Measurements from ENCODE around the gene FLT3.

The FLT3 gene

DNA sequence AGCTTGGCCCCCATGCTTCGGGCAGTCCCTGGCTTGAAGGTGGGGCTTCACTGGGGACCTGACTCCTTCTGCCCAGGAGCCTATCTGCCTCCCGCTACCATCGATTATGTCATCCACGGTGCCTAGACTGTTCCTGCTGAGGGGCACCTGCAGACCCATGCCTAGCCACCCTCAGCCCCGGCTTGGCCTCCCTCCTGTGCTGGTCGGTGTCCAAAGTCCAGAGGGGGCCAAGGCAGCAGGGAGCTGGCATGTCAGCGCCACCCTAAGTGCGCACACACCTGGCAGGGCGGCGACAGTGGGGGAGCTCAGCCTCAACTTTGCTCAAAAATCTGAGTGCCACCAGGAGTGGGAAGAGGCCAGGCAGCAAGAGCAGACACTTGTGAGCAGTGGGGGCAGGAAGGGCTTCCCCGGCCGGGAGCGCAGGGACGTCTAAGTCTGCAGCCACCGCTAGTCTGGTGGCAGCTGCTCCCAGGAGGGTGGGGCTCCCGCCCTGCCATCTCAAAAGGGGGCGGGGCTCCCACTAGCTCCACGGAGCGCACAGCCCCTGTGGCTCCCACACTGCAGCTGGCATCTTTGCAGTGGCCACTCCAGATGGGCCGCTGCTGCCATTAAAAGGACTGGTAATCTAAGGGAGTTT, 98.4 kb downstream of the FLT3 start:
- no peak for DNase-seq (ENCODE audit: low spot score)

DNA sequence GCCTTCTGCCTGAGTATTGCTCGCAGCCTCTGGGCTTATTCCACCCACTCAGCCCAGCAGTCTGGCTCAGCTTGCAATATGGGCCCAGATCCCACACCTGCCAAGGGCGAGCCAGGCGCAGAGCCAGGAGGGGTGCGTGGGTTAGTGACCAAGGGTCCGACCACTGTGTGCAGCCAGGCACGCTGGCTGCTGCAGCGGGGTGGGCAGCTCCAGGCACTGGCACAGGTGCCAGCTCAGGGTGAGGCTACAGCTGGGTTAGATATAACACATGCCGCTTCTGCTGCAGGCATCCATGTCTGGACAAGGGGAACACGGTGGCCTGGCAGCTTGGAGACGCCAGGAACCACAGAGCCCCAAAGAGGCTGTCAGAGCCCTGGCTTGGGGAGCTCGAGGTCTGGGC, 99.3 kb downstream of the FLT3 start:
- no peak for DNase-seq (ENCODE audit: low spot score)

DNA sequence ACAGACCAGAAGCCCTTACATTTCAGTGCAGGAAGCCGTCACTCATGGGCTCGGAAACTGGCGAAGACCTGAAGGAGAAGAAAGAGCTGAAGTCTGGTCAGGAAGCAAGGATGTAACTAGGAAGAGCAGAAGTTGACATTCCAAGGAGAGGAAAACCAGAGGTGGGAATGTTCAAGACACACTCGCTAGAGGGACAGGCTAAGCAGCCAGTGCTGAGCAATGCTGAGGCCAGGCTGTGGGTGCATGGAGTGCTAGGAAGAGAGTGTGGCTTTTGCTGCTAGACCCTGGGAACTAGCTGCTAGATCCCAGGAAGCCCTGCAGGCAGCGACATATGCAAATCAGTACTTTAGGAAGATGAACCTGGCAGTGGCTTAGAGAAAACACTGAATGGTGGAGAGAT, 99.8 kb downstream of the FLT3 start:
- peak; percentile 42 for DNase-seq (ENCODE audit: low spot score)

GRCh38 chr13:27997904-27998522, 102.4 kb downstream of the FLT3 start:
- DNase-seq (ENCODE audit: low spot score), result peak; percentile 56

DNA sequence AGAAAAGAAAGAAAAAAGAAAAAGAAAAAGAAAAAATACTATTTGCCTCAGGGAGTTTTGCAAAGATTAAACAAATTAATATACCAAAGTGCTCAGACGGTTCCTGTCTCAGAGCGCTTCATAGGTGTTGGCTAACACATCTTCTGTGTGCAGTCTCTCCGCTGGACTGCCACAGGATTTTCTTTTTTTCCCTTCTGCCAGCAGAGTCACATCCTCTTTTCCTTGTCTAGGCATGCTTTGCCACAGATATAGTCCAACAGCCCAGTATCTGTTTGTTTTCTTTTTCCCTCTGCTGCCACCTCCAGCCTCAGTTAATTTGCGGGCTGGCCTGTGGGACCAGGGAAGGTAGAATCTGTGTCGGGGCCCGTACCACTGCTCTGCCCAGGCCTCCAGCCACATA, 108.5 kb downstream of the FLT3 start:
- DNase-seq (ENCODE audit: low spot score), result no peak

GRCh38 chr13:27988520-27988919, 111.9 kb downstream of the FLT3 start, which contains the start of gene URAD:
TSS of gene URAD (minus strand) at chr13:27988693. CDS start at chr13:27988637, 56 bp downstream.
- DNase-seq (ENCODE audit: low spot score), result no peak

GRCh38 chr13:27985600-27985999, 114.8 kb downstream of the FLT3 start:
- DNase-seq (ENCODE audit: low spot score), result no peak

- DNase-seq (ENCODE audit: low spot score), result no peak
Measured at GRCh38 chr13:27982361-27982760, 118.0 kb downstream of the FLT3 start.

- DNase-seq (ENCODE audit: low spot score), result no peak
Measured at GRCh38 chr13:27981006-27981708, 119.2 kb downstream of the FLT3 start.

DNA sequence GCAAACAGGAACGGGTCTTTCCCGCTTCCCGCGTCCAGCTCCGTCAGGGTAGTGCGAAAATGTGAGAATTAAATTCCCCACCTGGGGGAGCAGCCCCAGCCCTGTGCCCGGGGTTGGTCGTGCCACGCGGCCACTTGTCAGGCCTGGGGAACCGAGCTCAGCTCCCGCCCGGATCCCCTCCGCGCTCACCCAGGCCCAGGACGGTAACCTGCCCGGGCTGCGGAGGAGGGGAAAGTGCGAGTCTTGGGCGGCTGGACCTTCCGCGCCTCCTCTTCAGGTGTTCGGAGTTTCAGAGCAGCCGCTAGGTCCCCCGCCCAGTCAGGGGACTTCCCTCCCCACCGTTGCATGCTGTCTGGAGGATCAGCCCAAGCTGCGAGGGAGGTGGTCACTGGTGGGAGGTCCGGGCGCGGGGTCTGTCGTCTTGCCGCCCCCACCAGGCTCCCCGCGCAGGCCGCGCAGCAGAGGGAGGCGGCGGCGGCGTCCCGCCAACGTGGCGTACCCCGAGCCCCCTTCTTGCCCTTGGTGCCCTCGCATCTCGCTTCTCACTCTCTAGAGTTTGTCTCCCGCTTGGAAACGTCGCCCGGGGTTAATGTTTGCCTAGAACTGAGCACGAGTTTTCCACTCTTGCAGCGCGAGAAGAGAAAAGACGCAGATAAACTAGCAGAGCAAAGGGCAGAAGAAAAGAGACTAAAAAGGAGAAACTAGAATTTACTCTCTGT, 119.9 kb downstream of the FLT3 start:
- DNase-seq (ENCODE audit: low spot score), result no peak

DNA sequence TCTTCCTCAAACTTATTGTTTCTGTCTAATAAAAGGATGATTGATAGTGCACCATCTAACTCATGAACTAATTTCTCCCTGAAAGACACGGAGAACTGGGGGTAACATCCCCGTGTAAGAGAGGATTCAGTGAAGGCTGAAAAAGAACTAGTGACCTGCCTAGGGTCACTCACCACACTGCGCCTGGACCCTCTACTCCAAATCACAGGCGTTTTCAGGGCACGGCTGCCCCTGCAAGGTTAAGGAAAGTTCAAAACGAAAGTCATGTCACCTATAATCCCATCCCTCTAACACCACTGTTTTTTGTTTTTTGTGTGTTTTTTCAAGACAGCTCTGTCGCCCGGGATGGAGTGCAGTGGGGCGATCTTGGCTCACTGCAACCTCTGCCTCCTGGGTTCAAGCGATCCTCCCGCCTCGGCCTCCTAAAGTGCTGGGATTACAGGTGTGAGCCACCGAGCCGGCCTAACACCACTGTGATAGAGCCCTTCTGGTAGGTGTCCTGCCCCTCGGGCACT, 120.6 kb downstream of the FLT3 start:
- no peak for DNase-seq (ENCODE audit: low spot score)

DNA sequence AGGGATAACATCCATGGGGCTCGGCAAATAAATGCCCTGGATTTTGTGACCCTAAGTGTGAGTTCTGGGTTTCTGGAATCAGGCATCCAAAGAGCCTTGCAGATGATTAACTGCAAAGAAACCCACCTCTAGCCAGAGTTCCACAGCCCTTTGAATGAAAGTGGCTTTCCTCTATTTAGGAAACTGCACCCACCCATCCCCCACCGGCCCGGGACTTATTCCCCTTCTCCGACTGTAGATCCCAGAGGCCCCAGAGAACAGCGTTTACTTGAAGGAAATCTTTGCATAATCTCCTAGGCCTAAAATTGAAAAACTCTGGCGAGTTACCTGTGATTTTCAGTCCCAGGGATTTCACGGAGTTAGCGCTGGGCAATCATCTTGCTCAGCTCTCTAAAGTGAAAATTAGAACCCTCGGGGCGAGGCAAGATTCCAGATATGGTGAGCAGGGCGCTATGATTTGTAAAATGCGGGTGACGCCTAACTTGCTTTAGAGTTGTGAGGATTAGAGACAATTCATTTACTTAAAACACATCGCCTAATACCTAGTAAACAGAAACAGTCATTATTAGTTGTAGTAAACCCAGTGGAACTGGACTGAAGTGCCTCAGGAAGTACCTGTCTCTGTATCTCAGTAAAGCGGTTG, 121.3 kb downstream of the FLT3 start:
- DNase-seq (ENCODE audit: low spot score), result no peak

DNA sequence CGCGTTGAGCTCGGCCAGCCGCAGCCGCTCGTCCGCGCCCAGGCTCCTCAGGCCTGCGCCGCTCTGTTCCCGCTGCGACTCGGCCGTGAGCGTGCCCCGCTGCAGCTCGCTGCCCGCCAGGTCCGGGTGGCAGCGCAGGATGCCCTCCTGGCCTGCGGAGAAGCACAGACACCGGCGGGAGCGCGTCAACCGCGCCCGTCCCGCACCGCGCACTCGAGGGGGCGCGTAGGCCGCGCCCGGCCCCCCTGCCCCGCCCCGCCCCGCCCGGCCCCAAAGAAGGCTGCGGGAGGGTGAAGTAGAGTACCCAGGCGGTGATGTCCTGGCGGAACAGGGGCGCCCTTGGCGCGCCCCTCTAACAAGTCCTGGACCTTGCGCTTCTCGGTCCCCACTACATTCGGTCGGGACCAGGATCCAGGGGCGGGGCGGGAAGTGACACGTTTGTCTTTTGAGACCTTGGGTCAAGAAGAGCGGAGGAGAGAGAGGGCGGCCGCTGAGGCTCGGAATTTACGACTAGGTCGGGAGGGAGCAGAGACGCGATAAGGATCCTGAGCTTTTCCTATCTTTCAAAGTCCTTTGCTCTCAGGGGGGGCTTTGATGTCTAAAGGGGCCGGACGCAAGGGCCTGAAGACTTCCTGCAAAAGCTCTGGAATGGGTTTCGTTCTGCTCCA, 121.9 kb downstream of the FLT3 start:
- no peak for DNase-seq (ENCODE audit: low spot score)

GRCh38 chr13:27977476-27978300, 122.7 kb downstream of the FLT3 start:
- no peak for DNase-seq (ENCODE audit: low spot score)

DNA sequence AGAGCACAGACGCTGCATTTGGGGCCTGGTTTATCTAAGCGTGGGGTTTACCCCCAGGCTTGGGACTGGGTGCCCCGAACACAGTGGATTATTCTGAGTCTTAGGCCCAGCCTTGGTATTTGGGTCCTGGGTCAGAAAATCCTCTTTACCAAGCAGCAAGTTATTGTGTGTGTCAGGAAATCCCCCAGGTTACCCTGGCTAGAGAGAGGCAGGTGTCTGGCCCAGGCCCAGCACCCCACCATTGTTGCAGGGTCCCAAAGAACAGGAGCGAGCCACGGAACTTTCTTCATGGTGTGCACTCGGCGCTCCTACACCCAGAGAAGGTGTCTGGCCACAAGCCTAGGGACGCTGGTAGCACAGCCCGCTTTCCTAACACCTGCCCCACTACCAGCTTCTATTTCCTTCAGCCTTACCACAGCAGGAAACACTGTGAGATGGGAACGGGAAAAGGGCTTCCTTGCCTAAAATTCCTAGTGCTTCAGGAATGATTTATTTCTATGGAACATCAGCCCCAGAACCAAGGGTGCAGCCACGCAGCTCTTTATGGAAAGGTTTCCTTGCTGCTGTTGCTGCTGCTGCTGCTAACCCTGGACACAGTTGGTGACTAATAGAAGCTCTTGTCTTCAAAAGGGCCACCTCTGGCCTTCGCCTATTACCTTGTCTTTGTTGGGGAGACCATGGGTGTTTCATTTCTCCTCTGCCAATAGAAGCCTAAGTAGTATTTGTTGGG, 123.8 kb downstream of the FLT3 start:
- DNase-seq (ENCODE audit: low spot score), result no peak

DNA sequence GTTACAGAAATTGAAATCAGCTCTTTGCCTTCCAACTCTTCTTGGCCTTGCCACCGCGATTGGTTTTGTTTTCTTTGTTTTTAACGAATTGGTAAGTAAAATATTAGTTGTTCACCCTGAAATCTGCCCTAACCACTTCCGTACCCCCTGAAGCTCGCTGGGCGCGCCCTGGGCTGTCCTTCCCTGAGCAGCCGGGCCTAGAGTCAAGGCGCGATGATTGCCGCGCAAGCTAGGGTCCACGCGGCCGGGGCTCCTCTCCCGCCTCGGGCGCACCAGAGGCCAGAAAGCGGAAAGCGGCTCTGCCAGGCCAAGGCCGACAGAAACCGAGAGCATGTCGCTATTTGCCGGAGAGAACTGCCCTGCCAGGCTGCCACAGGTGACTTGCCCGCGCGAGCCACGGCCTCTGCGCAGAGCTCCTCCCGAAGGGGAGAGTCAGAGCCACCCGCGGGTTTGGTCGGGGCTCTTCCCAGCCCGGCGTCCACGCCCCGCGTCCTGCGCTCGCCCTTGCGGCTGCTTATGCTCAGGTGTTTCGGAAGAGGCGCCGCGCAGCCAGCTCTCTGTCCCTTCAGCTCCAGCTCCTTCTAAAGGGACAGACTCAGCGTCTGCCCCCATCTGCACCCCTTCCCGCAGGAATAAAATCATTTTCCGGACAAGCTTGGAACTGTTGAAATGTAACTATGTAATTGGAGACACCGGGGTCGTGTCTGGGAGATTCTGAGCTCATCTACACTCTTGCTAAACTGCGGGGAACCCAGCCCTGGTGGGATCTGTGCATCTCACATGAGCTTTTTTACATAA, 124.6 kb downstream of the FLT3 start:
- no peak for DNase-seq (ENCODE audit: low spot score)

- no peak for DNase-seq (ENCODE audit: low spot score)
Measured at GRCh38 chr13:27973961-27974662, 126.3 kb downstream of the FLT3 start.

DNA sequence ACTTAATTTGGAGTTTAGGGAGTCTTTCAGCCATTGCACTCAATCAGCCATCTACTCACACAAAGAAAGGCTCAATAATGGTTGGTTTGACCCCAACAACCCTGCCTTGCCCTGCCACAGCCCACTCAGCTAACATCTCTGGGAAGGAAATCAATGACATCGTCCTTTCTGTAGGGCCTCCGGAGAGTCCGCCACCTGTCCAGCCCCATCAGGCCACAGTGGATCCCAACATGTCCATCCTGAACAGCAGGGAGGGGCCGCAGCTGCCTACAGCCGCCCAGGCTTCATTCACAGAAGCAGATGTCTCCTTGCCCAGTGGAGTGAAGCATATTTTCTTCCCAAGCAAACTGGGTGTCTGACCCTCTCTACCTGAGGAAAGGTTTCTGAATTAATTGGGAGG, 127.1 kb downstream of the FLT3 start:
- DNase-seq (ENCODE audit: low spot score), result no peak

All from cerebellar cortex (tissue), 1 donor.